ENCODE measurements around the gene SYT2. TPM values are rescaled to one million over a fixed set of nuclear protein-coding genes. Genes with fewer than 3 reads are reported as not detected.
"Not testable (repeated sequence)": the region's sequence is repeated elsewhere in the genome, so short reads cannot be mapped to it uniquely, and the experiment has no call there.

SYT2 gene
- total and polyA plus RNA-seq, 3 donors from 2014 or later, result 2.0 to 7.2 (median 2.1) TPM

DNA sequence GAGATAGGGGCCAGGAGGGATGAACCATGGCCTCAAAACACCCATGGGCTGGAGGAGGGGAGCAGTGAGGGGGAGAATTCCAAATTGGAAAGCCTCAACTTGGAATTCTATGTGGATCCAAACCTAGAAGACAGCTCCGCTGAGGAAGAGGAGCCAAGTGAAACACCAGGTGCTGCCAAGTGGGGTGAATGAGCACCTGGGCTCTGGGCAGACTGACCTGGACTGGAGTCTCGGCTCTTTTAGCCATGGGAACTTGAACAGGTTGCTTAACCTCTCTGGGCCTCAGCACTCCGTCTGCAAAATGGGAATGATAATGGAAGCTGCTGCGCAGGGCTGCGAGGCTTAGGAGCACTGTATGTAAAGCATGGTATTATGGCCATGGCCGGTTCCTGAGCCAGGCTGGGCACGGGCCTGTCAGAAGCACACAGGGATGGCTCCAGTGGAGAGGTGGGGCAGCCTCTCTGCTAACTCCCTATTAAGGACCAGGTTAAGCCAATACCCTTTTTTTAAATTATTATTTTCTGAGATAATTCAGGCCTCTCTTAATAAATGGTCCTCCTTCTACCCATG is 81.5 kb downstream of the SYT2 start:
- no peak overlapping the region for H3K4me3 ChIP-seq
- intact Hi-C loops (cut with DNase I; ENCODE audit: low total_unique reads), result no loop called here
- DNase-seq, result no peak
- no peak for TF ChIP-seq POLR2A (IDR thresholded peaks at IDR 0.05)
- TF ChIP-seq, protein P1, sequence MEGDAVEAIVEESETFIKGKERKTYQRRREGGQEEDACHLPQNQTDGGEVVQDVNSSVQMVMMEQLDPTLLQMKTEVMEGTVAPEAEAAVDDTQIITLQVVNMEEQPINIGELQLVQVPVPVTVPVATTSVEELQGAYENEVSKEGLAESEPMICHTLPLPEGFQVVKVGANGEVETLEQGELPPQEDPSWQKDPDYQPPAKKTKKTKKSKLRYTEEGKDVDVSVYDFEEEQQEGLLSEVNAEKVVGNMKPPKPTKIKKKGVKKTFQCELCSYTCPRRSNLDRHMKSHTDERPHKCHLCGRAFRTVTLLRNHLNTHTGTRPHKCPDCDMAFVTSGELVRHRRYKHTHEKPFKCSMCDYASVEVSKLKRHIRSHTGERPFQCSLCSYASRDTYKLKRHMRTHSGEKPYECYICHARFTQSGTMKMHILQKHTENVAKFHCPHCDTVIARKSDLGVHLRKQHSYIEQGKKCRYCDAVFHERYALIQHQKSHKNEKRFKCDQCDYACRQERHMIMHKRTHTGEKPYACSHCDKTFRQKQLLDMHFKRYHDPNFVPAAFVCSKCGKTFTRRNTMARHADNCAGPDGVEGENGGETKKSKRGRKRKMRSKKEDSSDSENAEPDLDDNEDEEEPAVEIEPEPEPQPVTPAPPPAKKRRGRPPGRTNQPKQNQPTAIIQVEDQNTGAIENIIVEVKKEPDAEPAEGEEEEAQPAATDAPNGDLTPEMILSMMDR (IDR thresholded peaks at IDR 0.05), result no peak
- no peak overlapping the region for H3K27ac ChIP-seq
- H3K36me3 ChIP-seq (ENCODE audit: low read depth, missing control alignments), result no peaks in the 10 kb centered on the region
- peaks cover 12% of the 10 kb centered on the region for H3K4me1 ChIP-seq
- no peaks in the 10 kb centered on the region for H3K27me3 ChIP-seq
- no peaks in the 10 kb centered on the region for H3K9me3 ChIP-seq
- WGBS, 2 donors, result 87 to 89% methylated on average over 6 to 7 of the region's 7 CpGs

DNA sequence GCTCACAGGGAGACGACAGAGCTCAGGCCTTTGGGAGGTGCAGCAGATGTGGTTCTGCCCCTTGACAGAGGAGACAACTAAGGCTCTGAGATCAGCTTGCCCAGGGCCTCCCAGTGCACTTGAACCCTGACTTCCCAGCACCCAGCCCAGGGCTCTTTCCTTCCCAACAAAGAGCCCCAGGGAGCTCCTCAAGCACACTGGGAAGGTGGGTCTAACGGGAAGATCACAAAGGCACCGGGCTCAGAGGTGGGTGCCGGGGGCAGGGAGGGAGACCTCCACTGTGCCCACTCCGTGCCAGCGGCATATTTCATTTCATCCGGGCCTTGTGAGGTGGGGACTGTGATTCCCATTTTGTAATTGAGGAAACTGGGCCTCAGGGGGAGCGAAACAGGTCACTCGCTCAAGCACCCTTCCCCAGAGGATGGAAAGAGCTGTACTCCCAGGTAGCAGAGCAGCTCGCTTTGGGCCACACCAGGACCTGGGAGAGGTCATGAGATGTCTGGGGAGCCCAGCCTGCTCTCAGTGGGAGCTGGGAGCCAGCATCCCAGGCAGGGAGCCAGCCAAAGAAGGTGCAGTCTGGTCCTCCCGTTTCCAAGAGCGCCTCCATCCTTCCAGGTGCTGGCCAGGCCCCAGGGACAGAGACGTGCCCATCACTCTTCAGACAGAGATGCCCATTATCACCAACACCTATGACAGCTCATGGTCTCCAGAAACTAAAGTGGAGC is 82.3 kb downstream of the SYT2 start:
- Histone ChIP-seq H3K4me3 (no peak overlapping the region), H3K27ac (no peak overlapping the region), H3K9me3 (no peaks in the 10 kb centered on the region), H3K36me3 (ENCODE audit: low read depth, missing control alignments) (no peaks in the 10 kb centered on the region), H3K4me1 (peaks cover 19% of the 10 kb centered on the region), H3K27me3 (no peaks in the 10 kb centered on the region)
- no peak for TF ChIP-seq POLR2A (IDR thresholded peaks at IDR 0.05)
- 90 to 91% methylated on average over 9 to 13 of the region's 13 CpGs for WGBS, 2 donors
- no peak for DNase-seq
- intact Hi-C loops (cut with DNase I; ENCODE audit: low total_unique reads), result no loop called here

DNA sequence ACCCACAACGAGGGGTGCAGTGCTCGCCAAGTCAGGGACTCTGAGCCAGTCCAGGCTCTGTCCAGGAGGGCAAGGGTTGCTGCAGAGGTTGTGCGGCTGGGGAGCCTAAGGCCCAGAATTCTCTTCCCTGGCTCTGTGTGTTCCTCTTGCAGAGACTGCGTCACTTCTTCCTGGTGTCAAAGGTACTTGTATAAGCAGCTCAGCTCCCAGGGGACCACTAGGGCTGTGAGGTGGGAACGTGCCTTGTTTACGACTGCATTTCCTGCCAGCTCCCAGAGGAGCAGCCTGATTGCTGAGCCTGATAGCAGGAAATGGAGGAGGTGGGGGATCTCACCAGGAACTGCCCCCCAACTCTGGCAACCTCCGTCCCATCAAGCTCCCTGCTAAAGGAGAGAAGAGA is 83.2 kb downstream of the SYT2 start:
- H3K4me1 ChIP-seq, result peaks cover 27% of the 10 kb centered on the region
- peak overlapping the region in 1 of 2 donors; percentile 41 for H3K27ac ChIP-seq
- H3K9me3 ChIP-seq; H3K36me3 ChIP-seq (ENCODE audit: low read depth, missing control alignments); H3K4me3 ChIP-seq; intact Hi-C loops (cut with DNase I; ENCODE audit: low total_unique reads); H3K27me3 ChIP-seq: not testable (repeated sequence)
- DNase-seq, result peak; percentile 43
- WGBS, 2 donors, result 54 to 70% methylated on average over 3 to 7 of the region's 7 CpGs

DNA sequence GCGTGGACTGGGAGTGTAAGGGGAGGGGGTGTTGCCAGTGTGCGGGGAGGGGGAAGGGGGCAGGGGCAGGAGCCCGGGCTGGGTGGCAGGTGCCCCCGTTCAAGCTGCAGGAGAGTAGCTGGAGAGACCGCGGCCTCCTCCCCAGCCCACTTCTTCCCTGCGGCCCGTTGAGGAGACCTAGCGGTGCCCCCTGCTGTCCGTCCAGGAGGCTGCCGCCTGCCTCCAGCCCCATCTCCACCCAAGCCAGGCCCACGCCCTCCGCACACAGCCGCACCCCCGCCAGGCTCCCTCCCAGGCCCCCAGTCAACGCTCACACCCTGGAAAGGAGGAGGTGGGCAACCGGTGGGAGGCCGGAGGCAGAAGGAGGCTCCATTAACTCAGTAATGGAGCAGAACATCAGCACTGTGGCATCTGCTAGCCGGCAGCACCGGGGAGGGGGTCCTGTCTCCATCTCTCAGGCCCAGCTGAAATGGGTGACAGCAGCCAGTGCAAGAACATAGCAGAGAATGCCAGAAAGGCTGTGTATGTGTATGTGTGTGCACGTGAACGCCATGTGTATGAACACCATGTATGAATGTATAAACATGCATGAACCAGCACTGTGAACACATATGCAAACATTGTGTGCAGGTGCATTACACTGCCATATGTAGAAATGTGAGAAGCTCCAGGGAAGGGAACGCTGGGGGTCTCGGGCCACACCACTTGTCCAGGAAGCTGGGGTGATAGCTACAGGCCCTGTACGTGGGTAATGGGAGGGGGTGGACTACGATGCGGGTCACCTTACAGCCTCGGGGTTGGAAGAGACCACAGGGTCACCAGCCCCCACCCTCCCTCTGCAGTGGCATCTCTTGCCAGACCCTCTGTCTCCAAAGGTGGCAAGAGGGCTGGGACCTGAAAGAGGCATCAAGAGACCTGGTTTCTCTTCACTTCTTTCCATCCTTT is 84.6 kb downstream of the SYT2 start:
- Histone ChIP-seq H3K9me3 (no peaks in the 10 kb centered on the region), H3K27ac (no peak overlapping the region), H3K4me1 (peaks cover 27% of the 10 kb centered on the region), H3K4me3 (no peak overlapping the region), H3K36me3 (ENCODE audit: low read depth, missing control alignments) (no peaks in the 10 kb centered on the region), H3K27me3 (no peaks in the 10 kb centered on the region)
- DNase-seq, result peak; percentile 78
- intact Hi-C loops (cut with DNase I; ENCODE audit: low total_unique reads), result no loop called here
- no peak for TF ChIP-seq POLR2A (IDR thresholded peaks at IDR 0.05)
- TF ChIP-seq, protein P1 (IDR thresholded peaks at IDR 0.05), result peak; percentile 29 to 54 (median 46)
- 60 to 70% methylated on average over 22 to 27 of the region's 28 CpGs for WGBS, 2 donors

DNA sequence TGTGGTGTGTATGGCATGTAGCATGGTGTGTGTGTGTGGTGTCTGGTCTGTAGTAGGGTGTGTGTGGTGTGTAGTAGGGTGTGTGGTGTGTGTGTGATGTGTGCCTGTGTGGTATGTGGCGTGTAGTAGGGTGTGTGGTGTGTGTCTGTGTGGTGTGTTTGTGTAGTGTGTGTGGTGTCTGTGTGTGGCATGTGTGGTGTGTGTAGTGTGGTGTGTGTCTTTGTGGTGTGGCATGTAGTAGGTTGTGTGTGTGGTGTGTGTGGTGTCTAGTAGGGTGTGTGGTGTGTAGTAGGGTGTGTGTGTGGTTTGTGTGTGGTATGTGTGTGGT is 85.5 kb downstream of the SYT2 start:
- intact Hi-C loops (cut with DNase I; ENCODE audit: low total_unique reads), result no loop called here
- 71 to 86% methylated on average over 1 of the region's 1 CpG for WGBS, 2 donors

More for the DNA sequence above, 85.5 kb downstream of the SYT2 start:
- TF ChIP-seq POLR2A (IDR thresholded peaks at IDR 0.05), result no peak
- TF ChIP-seq, protein P1 (IDR thresholded peaks at IDR 0.05), result no peak
- DNase-seq, result no peak
- Histone ChIP-seq H3K27me3 (no peaks in the 10 kb centered on the region), H3K27ac (no peak overlapping the region), H3K9me3 (no peaks in the 10 kb centered on the region), H3K36me3 (ENCODE audit: low read depth, missing control alignments) (no peaks in the 10 kb centered on the region), H3K4me1 (peaks cover 27% of the 10 kb centered on the region), H3K4me3 (no peak overlapping the region)
